GM19351 (cell line): ENCODE data around the gene BRMS1.
A peak's percentile ranks its signal among the peaks of the same experiment; 100 is the strongest.

Source experiments
- ATAC-seq: cut with Tn5 transposase; IDR thresholded peaks from one replicate; pipeline ENCODE4 v1.9.1; 2021; ENCODE audit warnings: mild to moderate bottlenecking, moderate library complexity; ENCODE audit not compliant: unreplicated experiment

Gene BRMS1

GRCh38 chr11:66338276-66339161 lies 6.4 kb downstream of the BRMS1 start:
- ATAC-seq, result no peak

- ATAC-seq, result no peak
These were observed 7.6 kb downstream of the BRMS1 start for GRCh38 chr11:66337103-66337899.

- ATAC-seq, result peak; percentile 57
These were observed 8.4 kb downstream of the BRMS1 start, which contains the start of gene RIN1 for GRCh38 chr11:66336234-66337102. Gene RIN1, minus strand, starts transcription at chr11:66336434. Its CDS starts 32 bp downstream, at chr11:66336402.

- ATAC-seq, result no peak
These were observed 9.2 kb downstream of the BRMS1 start for GRCh38 chr11:66335531-66336233.

GRCh38 chr11:66334605-66335442 lies 10.1 kb downstream of the BRMS1 start:
- ATAC-seq, result no peak

- ATAC-seq, result no peak
These were observed 10.9 kb downstream of the BRMS1 start for GRCh38 chr11:66333896-66334604.

- ATAC-seq, result no peak
These were observed 11.6 kb downstream of the BRMS1 start for GRCh38 chr11:66333220-66333877.

GRCh38 chr11:66332371-66333219 lies 12.3 kb downstream of the BRMS1 start:
- no peak for ATAC-seq

GRCh38 chr11:66331542-66332370 lies 13.1 kb downstream of the BRMS1 start:
- ATAC-seq, result no peak

- no peak for ATAC-seq
These were observed 14.0 kb downstream of the BRMS1 start for GRCh38 chr11:66330931-66331330.

GRCh38 chr11:66329165-66329673 lies 15.7 kb downstream of the BRMS1 start:
- no peak for ATAC-seq

- no peak for ATAC-seq
These were observed 16.4 kb downstream of the BRMS1 start for GRCh38 chr11:66328302-66329144.

- ATAC-seq, result no peak
These were observed 16.9 kb downstream of the BRMS1 start for GRCh38 chr11:66328031-66328301.

GRCh38 chr11:66327171-66328030 lies 17.5 kb downstream of the BRMS1 start:
- no peak for ATAC-seq
